H54 (cell line): Measurements from ENCODE around the gene AHCYL1.

ENCODE experiments used
- DNase-seq: peaks from one replicate; pipeline ENCODE4 v3.0.0; 2011; ENCODE audit warnings: low spot score, mixed read lengths; ENCODE audit not compliant: insufficient read length
- FAIRE-seq: peaks from 3 replicates; lab custom pipeline; 2011; peaks lifted over from hg19 to GRCh38; lab: Jason Lieb, UNC
- POLR2A ChIP-seq: IDR thresholded peaks from 2 replicates; pipeline ENCODE4 v1.6.1; 2011; ENCODE audit warnings: low read depth, mild to moderate bottlenecking, low read length

The AHCYL1 gene

DNA sequence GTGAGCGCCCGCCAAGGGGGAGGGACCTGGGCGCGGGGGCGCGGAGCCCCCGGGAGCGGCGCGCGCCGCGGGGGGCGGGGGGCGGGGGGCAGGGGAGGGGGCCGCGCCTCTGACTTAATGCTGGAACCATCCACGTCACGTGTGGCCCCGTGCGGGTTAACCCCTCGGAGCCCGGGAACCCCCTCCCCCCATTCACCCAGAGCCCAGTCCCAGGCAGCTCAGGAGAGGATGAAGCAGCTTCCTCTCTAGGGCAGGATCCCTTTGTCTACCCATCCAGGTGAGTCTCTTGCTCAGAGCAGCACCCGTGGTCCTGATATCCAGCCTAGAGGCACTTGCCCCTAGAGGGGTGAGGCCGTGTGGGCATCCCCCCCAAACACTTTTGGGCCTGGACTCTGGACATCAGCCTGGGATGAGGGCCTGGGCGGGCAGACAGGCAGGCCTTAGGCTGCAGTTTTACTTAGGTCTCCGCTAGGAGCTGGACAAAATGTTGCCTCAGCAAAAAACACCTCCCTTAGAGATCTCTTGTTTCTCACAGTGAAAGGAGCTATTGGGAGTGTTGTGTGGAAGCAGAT lies 86.2 kb downstream of the AHCYL1 start, which contains the start of gene ALX3:
TSS of gene ALX3 (minus strand) at position 2 of the 572 bp plus-strand sequence. CDS start 60 bp downstream, outside the sequence.
- DNase-seq (no peak), FAIRE-seq (no peak)
- no peak for TF ChIP-seq POLR2A
